Measurements from ENCODE around the gene EIF2B5.

EIF2B5 gene

DNA sequence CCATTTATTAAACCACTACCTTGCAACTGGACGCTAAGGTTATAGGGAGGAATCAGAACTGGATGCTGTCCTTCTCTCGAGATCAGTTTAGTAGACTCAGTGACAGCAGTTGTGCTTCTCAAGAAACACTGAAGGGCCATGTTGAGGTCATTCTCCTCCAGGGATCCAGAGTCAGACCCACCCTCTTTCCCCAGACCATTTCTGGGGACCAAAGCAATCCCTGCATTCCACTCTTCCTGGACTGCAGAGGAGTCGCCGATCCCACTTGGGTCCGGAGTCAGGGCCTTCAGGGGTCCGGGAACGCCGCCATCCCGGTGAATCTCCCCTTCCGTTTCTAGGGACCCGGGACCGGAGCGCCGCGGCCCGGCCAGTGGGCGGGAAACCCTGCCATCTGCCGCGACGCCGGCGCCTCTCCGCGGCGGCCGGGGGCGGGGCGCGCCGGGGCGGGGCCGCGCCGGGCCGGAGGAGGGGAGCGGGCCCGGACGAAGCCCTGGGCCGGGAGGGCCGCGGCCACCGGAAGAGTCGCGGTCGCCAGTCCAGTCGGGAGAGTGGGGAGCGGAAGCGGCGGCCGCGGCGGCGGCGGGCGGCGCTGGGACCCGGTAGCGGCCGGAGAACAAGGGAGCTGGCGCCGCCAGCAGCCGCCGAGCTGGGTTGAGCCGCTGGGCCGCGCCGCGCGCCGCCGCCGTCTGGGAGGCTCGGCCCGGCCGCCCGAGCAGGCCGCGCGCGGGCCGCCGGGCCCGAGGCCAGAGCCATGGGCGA lies 19.9 kb downstream of the EIF2B5 start, which contains the start of gene DVL3:
DVL3 (plus strand) TSS at position 493 of the 759 bp plus-strand sequence; CDS start at position 752, 259 bp downstream.
- DNase-seq, result peak; percentile 22 to 56 (median 28)
- POLR2A ChIA-PET, result interaction anchor here (1.2 kb wide), 1 partner anchor 20 kb away, joined by 3 read pairs; the partner anchor contains the start of gene AP2M1

DNA sequence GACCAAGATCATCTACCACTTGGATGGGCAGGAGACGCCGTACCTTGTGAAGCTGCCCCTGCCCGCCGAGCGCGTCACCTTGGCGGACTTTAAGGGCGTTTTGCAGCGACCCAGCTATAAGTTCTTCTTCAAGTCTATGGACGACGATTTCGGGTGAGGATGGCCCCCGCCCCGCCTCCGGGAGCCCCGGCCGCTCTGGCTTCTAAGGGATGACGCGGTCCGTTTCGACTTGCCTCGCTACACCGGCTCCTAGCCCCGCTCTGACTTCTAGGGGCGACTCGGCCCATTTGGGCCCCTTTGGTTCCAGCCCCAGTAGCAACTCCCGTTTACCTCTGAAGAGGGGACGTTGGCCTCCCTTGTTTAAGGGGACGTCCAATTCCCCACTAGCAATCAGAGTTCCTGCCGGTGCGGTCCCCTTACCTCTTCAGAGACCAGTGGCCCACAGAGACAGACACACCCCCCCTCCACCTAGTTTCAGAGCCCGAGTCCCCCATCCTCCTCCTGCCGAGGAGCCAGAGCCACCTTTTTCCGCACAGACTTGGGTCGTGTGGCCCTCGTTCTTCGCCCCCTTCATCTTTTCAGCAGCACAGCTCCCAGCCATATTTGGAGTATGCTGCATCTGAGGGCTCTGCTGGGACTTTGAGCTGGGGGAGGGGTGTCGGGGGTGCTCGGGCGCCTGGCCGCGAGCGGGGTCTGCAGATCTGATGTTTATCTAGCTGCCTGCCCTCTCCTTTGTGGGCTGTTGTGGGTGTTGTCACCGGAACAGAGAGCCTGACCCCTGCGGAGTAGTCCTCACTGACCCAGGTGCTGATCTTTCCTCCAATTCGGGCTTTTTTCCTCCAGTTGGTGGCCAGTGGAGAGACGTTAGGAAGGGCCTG lies 20.7 kb downstream of the EIF2B5 start:
- POLR2A ChIA-PET, result interaction anchor here (1.2 kb wide), 1 partner anchor 19 kb away, joined by 3 read pairs; the partner anchor contains the start of gene AP2M1
- Histone ChIP-seq H3K27ac (ENCODE audit: insufficient read depth in 1 of 2, low read depth in 1 of 2, low read length in 2 of 2, poor library complexity in 1 of 2, severe bottlenecking in 2 of 2) (peak overlapping the region; percentile 33 to 77), H3K36me3 (ENCODE audit: control insufficient read depth in 4 of 4, insufficient read depth in 4 of 4, low read length in 3 of 4) (no peaks in the 10 kb centered on the region), H3K4me3 (ENCODE audit: control insufficient read depth in 1 of 7, extremely low read depth in 1 of 7, insufficient read depth in 4 of 7, low read depth in 2 of 7, low read length in 6 of 7) (peak overlapping the region; percentile 52 to 95 (median 76)), H3K9me3 (ENCODE audit: control extremely low read depth in 1 of 5, control insufficient read depth in 4 of 5, insufficient read depth in 2 of 5, low read depth in 1 of 5, low read length in 4 of 5) (no peaks in the 10 kb centered on the region), H3K4me1 (ENCODE audit: control extremely low read depth in 1 of 4, control insufficient read depth in 4 of 4, insufficient read depth in 4 of 4, low read length in 3 of 4) (peaks cover 6 to 39% (median 28%) of the 10 kb centered on the region in 4 experiments), H3K27me3 (replicated peaks in 2 of 5; ENCODE audit: control insufficient read depth in 4 of 5, insufficient read depth in 5 of 5, low read length in 4 of 5) (no peaks in the 10 kb centered on the region)
- WGBS (ENCODE audit: insufficient coverage), result under 1% methylated on average over 42 of the region's 47 CpGs
- CTCF ChIA-PET, result interaction anchor here (0.8 to 2.2 kb wide), 4 partner anchors 9 to 136 kb away, joined by 3 to 6 read pairs (median 4); no protein-coding TSS in a partner anchor
- DNase-seq, result peak in 2 of 3 donors; percentile 56 to 68

More for the DNA sequence above, 19.9 kb downstream of the EIF2B5 start, which contains the start of gene DVL3:
- H3K4me1 ChIP-seq (ENCODE audit: control extremely low read depth in 1 of 4, control insufficient read depth in 4 of 4, insufficient read depth in 4 of 4, low read length in 3 of 4), result peaks cover 6 to 39% (median 26%) of the 10 kb centered on the region in 4 experiments
- no peaks in the 10 kb centered on the region for H3K36me3 ChIP-seq (ENCODE audit: control insufficient read depth in 4 of 4, insufficient read depth in 4 of 4, low read length in 3 of 4)
- CTCF ChIA-PET, result interaction anchor here (0.8 to 1.2 kb wide), 2 partner anchors 9 to 22 kb away, joined by 3 read pairs; no protein-coding TSS in a partner anchor
- H3K9me3 ChIP-seq (ENCODE audit: control extremely low read depth in 1 of 5, control insufficient read depth in 4 of 5, insufficient read depth in 2 of 5, low read depth in 1 of 5, low read length in 4 of 5), result no peaks in the 10 kb centered on the region
- H3K27me3 ChIP-seq (replicated peaks in 2 of 5; ENCODE audit: control insufficient read depth in 4 of 5, insufficient read depth in 5 of 5, low read length in 4 of 5), result no peaks in the 10 kb centered on the region
- H3K4me3 ChIP-seq (ENCODE audit: control insufficient read depth in 1 of 7, extremely low read depth in 1 of 7, insufficient read depth in 4 of 7, low read depth in 2 of 7, low read length in 6 of 7), result peak within 1 kb of the TSS; percentile 52 to 95 (median 76)
- H3K27ac ChIP-seq (ENCODE audit: insufficient read depth in 1 of 2, low read depth in 1 of 2, low read length in 2 of 2, poor library complexity in 1 of 2, severe bottlenecking in 2 of 2), result peak within 1 kb of the TSS; percentile 33 to 77
- WGBS (ENCODE audit: insufficient coverage), result 2% methylated on average over 77 of the region's 84 CpGs

DNA sequence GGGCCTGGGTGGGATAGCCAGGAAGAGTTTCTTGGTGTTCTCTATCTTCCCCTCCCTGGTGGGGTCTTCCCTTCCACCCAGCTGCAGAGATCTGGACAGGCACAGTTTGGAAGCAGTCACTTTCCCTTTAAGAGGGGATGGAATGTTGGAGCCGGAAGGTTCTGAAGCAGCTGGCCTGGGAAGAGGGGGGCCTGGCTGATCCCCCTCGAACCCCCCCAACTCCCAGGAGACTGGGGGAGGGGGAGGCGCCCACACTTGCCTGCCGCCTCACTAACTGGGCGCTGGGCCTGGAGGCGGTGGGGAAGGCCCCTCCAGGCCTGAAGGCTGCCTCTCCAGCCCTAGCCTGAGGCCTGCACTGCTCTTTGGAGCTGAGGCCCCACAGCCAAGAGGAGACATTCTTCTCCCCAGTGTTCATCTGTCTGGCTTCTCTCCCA lies 21.4 kb downstream of the EIF2B5 start:
- no peak for DNase-seq
- peak overlapping the region in 1 of 2 experiments; percentile 77 for H3K27ac ChIP-seq (ENCODE audit: insufficient read depth in 1 of 2, low read depth in 1 of 2, low read length in 2 of 2, poor library complexity in 1 of 2, severe bottlenecking in 2 of 2)
- POLR2A ChIA-PET, result no interaction called here

GRCh38 chr3:184157206-184157605 lies 22.0 kb downstream of the EIF2B5 start:
- peak overlapping the region in 5 of 7 experiments; percentile 70 to 95 (median 84) for H3K4me3 ChIP-seq (ENCODE audit: control insufficient read depth in 1 of 7, extremely low read depth in 1 of 7, insufficient read depth in 4 of 7, low read depth in 2 of 7, low read length in 6 of 7)
- ChIA-PET POLR2A (no interaction called here), CTCF (interaction anchor here (2.0 to 2.2 kb wide), 2 partner anchors 13 to 134 kb away, joined by 5 to 6 read pairs; no protein-coding TSS in a partner anchor)
- DNase-seq, result no peak
- no peaks in the 10 kb centered on the region for H3K9me3 ChIP-seq (ENCODE audit: control extremely low read depth in 1 of 5, control insufficient read depth in 4 of 5, insufficient read depth in 2 of 5, low read depth in 1 of 5, low read length in 4 of 5)
- peak overlapping the region in 1 of 2 experiments; percentile 77 for H3K27ac ChIP-seq (ENCODE audit: insufficient read depth in 1 of 2, low read depth in 1 of 2, low read length in 2 of 2, poor library complexity in 1 of 2, severe bottlenecking in 2 of 2)
- peaks cover 0 to 3% (median 0%) of the 10 kb centered on the region in 4 experiments for H3K36me3 ChIP-seq (ENCODE audit: control insufficient read depth in 4 of 4, insufficient read depth in 4 of 4, low read length in 3 of 4)
- no peaks in the 10 kb centered on the region for H3K27me3 ChIP-seq (replicated peaks in 2 of 5; ENCODE audit: control insufficient read depth in 4 of 5, insufficient read depth in 5 of 5, low read length in 4 of 5)
- peaks cover 6 to 39% (median 28%) of the 10 kb centered on the region in 4 experiments for H3K4me1 ChIP-seq (ENCODE audit: control extremely low read depth in 1 of 4, control insufficient read depth in 4 of 4, insufficient read depth in 4 of 4, low read length in 3 of 4)

More for the DNA sequence above, 21.4 kb downstream of the EIF2B5 start:
- CTCF ChIA-PET, result interaction anchor here (2.0 to 2.2 kb wide), 2 partner anchors 12 to 135 kb away, joined by 5 to 6 read pairs; no protein-coding TSS in a partner anchor
- Histone ChIP-seq H3K9me3 (ENCODE audit: control extremely low read depth in 1 of 5, control insufficient read depth in 4 of 5, insufficient read depth in 2 of 5, low read depth in 1 of 5, low read length in 4 of 5) (no peaks in the 10 kb centered on the region), H3K36me3 (ENCODE audit: control insufficient read depth in 4 of 4, insufficient read depth in 4 of 4, low read length in 3 of 4) (peaks cover 0 to under 1% (median 0%) of the 10 kb centered on the region in 4 experiments), H3K27me3 (replicated peaks in 2 of 5; ENCODE audit: control insufficient read depth in 4 of 5, insufficient read depth in 5 of 5, low read length in 4 of 5) (no peaks in the 10 kb centered on the region), H3K4me3 (ENCODE audit: control insufficient read depth in 1 of 7, extremely low read depth in 1 of 7, insufficient read depth in 4 of 7, low read depth in 2 of 7, low read length in 6 of 7) (peak overlapping the region; percentile 52 to 95 (median 76)), H3K4me1 (ENCODE audit: control extremely low read depth in 1 of 4, control insufficient read depth in 4 of 4, insufficient read depth in 4 of 4, low read length in 3 of 4) (peaks cover 6 to 39% (median 28%) of the 10 kb centered on the region in 4 experiments)
- 0% methylated on average over 4 of the region's 6 CpGs for WGBS (ENCODE audit: insufficient coverage)

DNA sequence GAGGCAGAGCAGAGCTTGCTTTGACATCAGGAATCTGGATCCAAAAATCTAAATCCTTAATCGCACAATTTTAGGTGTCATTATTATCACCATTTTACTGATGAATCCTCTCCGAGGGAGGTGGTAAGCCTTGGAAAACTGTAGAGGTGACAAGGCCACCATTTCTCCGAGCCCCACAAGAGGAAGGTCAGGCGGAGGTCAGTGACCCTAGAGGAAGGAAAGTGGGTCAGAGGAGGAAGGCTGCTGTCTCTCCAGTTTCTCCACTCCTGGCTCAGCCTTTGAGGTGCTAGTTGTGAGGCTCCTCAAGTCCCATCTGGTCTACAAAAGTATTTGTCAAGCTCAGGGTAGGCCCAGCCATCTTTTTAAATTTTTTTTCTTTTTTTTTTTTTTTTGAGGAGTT lies 23.2 kb downstream of the EIF2B5 start:
- peaks cover 6 to 39% (median 28%) of the 10 kb centered on the region in 4 experiments for H3K4me1 ChIP-seq (ENCODE audit: control extremely low read depth in 1 of 4, control insufficient read depth in 4 of 4, insufficient read depth in 4 of 4, low read length in 3 of 4)
- POLR2A ChIA-PET, result no interaction called here

GRCh38 chr3:184160456-184160855 lies 25.3 kb downstream of the EIF2B5 start:
- peaks cover 6 to 28% (median 16%) of the 10 kb centered on the region in 4 experiments for H3K36me3 ChIP-seq (ENCODE audit: control insufficient read depth in 4 of 4, insufficient read depth in 4 of 4, low read length in 3 of 4)
- ChIA-PET CTCF (interaction anchor here (0.7 to 1.9 kb wide), 3 partner anchors 9 to 14 kb away, joined by 3 to 9 read pairs (median 4); no protein-coding TSS in a partner anchor), POLR2A (no interaction called here)
- 50% methylated on average over 2 of the region's 2 CpGs for WGBS (ENCODE audit: insufficient coverage)
- no peak overlapping the region for H3K27ac ChIP-seq (ENCODE audit: insufficient read depth in 1 of 2, low read depth in 1 of 2, low read length in 2 of 2, poor library complexity in 1 of 2, severe bottlenecking in 2 of 2)
- peak in 1 of 3 donors; percentile 35 for DNase-seq
- H3K9me3 ChIP-seq (ENCODE audit: control extremely low read depth in 1 of 5, control insufficient read depth in 4 of 5, insufficient read depth in 2 of 5, low read depth in 1 of 5, low read length in 4 of 5), result no peaks in the 10 kb centered on the region
- H3K27me3 ChIP-seq (replicated peaks in 2 of 5; ENCODE audit: control insufficient read depth in 4 of 5, insufficient read depth in 5 of 5, low read length in 4 of 5), result no peaks in the 10 kb centered on the region
- H3K4me3 ChIP-seq (ENCODE audit: control insufficient read depth in 1 of 7, extremely low read depth in 1 of 7, insufficient read depth in 4 of 7, low read depth in 2 of 7, low read length in 6 of 7), result no peak overlapping the region
- peaks cover 6 to 35% (median 28%) of the 10 kb centered on the region in 4 experiments for H3K4me1 ChIP-seq (ENCODE audit: control extremely low read depth in 1 of 4, control insufficient read depth in 4 of 4, insufficient read depth in 4 of 4, low read length in 3 of 4)

More for the DNA sequence above, 23.2 kb downstream of the EIF2B5 start:
- Histone ChIP-seq H3K36me3 (ENCODE audit: control insufficient read depth in 4 of 4, insufficient read depth in 4 of 4, low read length in 3 of 4) (peaks cover 0 to 8% (median 0%) of the 10 kb centered on the region in 4 experiments), H3K27me3 (replicated peaks in 2 of 5; ENCODE audit: control insufficient read depth in 4 of 5, insufficient read depth in 5 of 5, low read length in 4 of 5) (no peaks in the 10 kb centered on the region), H3K9me3 (ENCODE audit: control extremely low read depth in 1 of 5, control insufficient read depth in 4 of 5, insufficient read depth in 2 of 5, low read depth in 1 of 5, low read length in 4 of 5) (no peaks in the 10 kb centered on the region), H3K27ac (ENCODE audit: insufficient read depth in 1 of 2, low read depth in 1 of 2, low read length in 2 of 2, poor library complexity in 1 of 2, severe bottlenecking in 2 of 2) (no peak overlapping the region), H3K4me3 (ENCODE audit: control insufficient read depth in 1 of 7, extremely low read depth in 1 of 7, insufficient read depth in 4 of 7, low read depth in 2 of 7, low read length in 6 of 7) (no peak overlapping the region)
- DNase-seq, result no peak
- CTCF ChIA-PET, result no interaction called here
- 100% methylated on average over 1 of the region's 4 CpGs for WGBS (ENCODE audit: insufficient coverage)
